Liver (tissue), 9 donors: ENCODE measurements around the gene ICAM5. TPM values are rescaled to one million over a fixed set of nuclear protein-coding genes. Genes with fewer than 3 reads are reported as not detected.
A peak's percentile ranks its signal among the peaks of the same experiment; 100 is the strongest.

Source experiments
- DNase-seq: peaks from one replicate; pipeline ENCODE4 v3.0.0-alpha.2; 2017; ENCODE audit warnings: low spot score
- H3K27ac ChIP-seq, 2 donors: one replicate each; pipeline ENCODE4 v1.7.0; 2013; ENCODE audit warnings: inconsistent platforms in 2 of 2, low read length in 2 of 2, control low read depth in 1 of 2, low read depth in 1 of 2, mild to moderate bottlenecking in 1 of 2
- H3K27me3 ChIP-seq, 4 donors: one replicate each; pipeline versions ENCODE4 v1.6.1 to v1.7.0; 2013; ENCODE audit warnings: low read length in 3 of 4, inconsistent platforms in 1 of 4, mild to moderate bottlenecking in 1 of 4, moderate library complexity in 1 of 4; ENCODE audit not compliant: control insufficient read depth in 4 of 4, insufficient read depth in 4 of 4
- H3K36me3 ChIP-seq, 4 donors: one replicate each; pipeline versions ENCODE4 v1.6.1 to v1.7.0; 2013; ENCODE audit warnings: low read length in 3 of 4, mild to moderate bottlenecking in 3 of 4, low read depth in 1 of 4, moderate library complexity in 1 of 4; ENCODE audit not compliant: control insufficient read depth in 4 of 4, insufficient read depth in 3 of 4
- H3K4me1 ChIP-seq, 4 donors: one replicate each; pipeline versions ENCODE4 v1.6.1 to v1.7.0; 2013; ENCODE audit warnings: low read length in 3 of 4, mild to moderate bottlenecking in 3 of 4, moderate library complexity in 1 of 4; ENCODE audit not compliant: control insufficient read depth in 4 of 4, insufficient read depth in 4 of 4
- H3K4me3 ChIP-seq, 3 donors: one replicate each; pipeline versions ENCODE4 v1.6.1 to v1.7.0; 2013; ENCODE audit warnings: low read length in 3 of 3, control low read depth in 1 of 3, low read depth in 1 of 3, mild to moderate bottlenecking in 1 of 3
- H3K9ac ChIP-seq, 2 donors: one replicate each; pipeline ENCODE4 v1.7.0; 2013; ENCODE audit warnings: low read length in 2 of 2, mild to moderate bottlenecking in 2 of 2, moderate library complexity in 2 of 2, control low read depth in 1 of 2, low read depth in 1 of 2
- H3K9me3 ChIP-seq, 4 donors: one replicate each; pipeline versions ENCODE4 v1.6.1 to v1.7.0; 2013; ENCODE audit warnings: low read length in 3 of 4; ENCODE audit not compliant: control insufficient read depth in 4 of 4
- EGR1 ChIP-seq, 2 donors: IDR thresholded peaks; 2 replicates each; pipeline ENCODE4 v1.6.1; 2016 to 2018; ENCODE audit warnings: antibody characterized with exemption in 2 of 2, low read depth in 2 of 2
- FOXA1 ChIP-seq: IDR thresholded peaks from 2 replicates; pipeline ENCODE4 v1.6.1; 2016; ENCODE audit warnings: antibody characterized with exemption
- FOXA2 ChIP-seq: IDR thresholded peaks from 2 replicates; pipeline ENCODE4 v1.6.1; 2016; ENCODE audit warnings: antibody characterized with exemption
- GABPA ChIP-seq, 2 donors: IDR thresholded peaks in 1 of 2; conservative IDR thresholded peaks in 1 of 2; 2 replicates each; pipeline ENCODE4 v1.6.1; 2016; ENCODE audit warnings: antibody characterized with exemption in 2 of 2, mild to moderate bottlenecking in 1 of 2, moderate library complexity in 1 of 2
- HNF4A ChIP-seq, 2 donors: conservative IDR thresholded peaks; 2 replicates each; pipeline ENCODE4 v1.6.1; 2016; ENCODE audit warnings: antibody characterized with exemption in 2 of 2, mild to moderate bottlenecking in 2 of 2
- HNF4G ChIP-seq: IDR thresholded peaks from 2 replicates; pipeline ENCODE4 v1.6.1; 2016; ENCODE audit warnings: antibody characterized with exemption
- JUND ChIP-seq, 2 donors: IDR thresholded peaks; 2 replicates each; pipeline ENCODE4 v1.6.1; 2016; ENCODE audit warnings: antibody characterized with exemption in 2 of 2
- NR2F2 ChIP-seq: IDR thresholded peaks from 2 replicates; pipeline ENCODE4 v1.6.1; 2016; ENCODE audit warnings: antibody characterized with exemption
- RAD21 ChIP-seq, 2 donors: IDR thresholded peaks; 2 replicates each; pipeline ENCODE4 v1.6.1; 2016; ENCODE audit warnings: antibody characterized with exemption in 2 of 2, mild to moderate bottlenecking in 2 of 2
- RXRA ChIP-seq, 2 donors: IDR thresholded peaks; 2 replicates each; pipeline ENCODE4 v1.6.1; 2017 to 2018; ENCODE audit warnings: antibody characterized with exemption in 2 of 2, mild to moderate bottlenecking in 1 of 2
- SP1 ChIP-seq: IDR thresholded peaks from 2 replicates; pipeline ENCODE4 v1.6.1; 2018; ENCODE audit warnings: antibody characterized with exemption, mild to moderate bottlenecking
- TAF1 ChIP-seq: conservative IDR thresholded peaks from 2 replicates; pipeline ENCODE4 v1.6.1; 2016; ENCODE audit warnings: antibody characterized with exemption, mild to moderate bottlenecking
- YY1 ChIP-seq: IDR thresholded peaks from 2 replicates; pipeline ENCODE4 v1.6.1; 2016; ENCODE audit warnings: antibody characterized with exemption, mild to moderate bottlenecking
- WGBS: extraction: QIAGEN DNeasy Blood & Tissue Kit; methylation state at CpG from one replicate; pipeline ENCODE4 v1.1.7; 2013; 5-methylcytosine and 5-hydroxymethylcytosine counted together
- polyA plus RNA-seq, 2 donors: library from polyadenylated mRNA; stranded (reverse) in 1 of 2; unstranded in 1 of 2; fragments of 200-250 nt in 1 of 2; fragments of >200 nt in 1 of 2; fragmentation: Nextera tagmentation in 1 of 2; extraction: Ambion mirVana in 1 of 2; gene quantifications; one replicate each; pipeline versions ENCODE4 v1.2.1 to v1.2.3, GENCODE V29; 2013 to 2015
- total RNA-seq, 2 donors: library from RNA; depleted of rRNA; stranded (reverse); fragments of >200 nt; gene quantifications; one replicate each; pipeline ENCODE4 v1.2.3, GENCODE V29; 2014
- TF ChIP-seq, protein P1 (sequence below): IDR thresholded peaks from 2 replicates; pipeline ENCODE4 v1.6.1; 2016; ENCODE audit warnings: antibody characterized with exemption
- TF ChIP-seq, protein P2 (sequence below): IDR thresholded peaks from 2 replicates; pipeline ENCODE4 v1.6.1; 2016; ENCODE audit warnings: antibody characterized with exemption
- TF ChIP-seq, protein P3 (sequence below): IDR thresholded peaks from 2 replicates; pipeline ENCODE4 v1.6.1; 2016; ENCODE audit warnings: antibody characterized with exemption, mild to moderate bottlenecking
- TF ChIP-seq, protein P4 (sequence below): IDR thresholded peaks from 2 replicates; pipeline ENCODE4 v1.6.1; 2016; ENCODE audit warnings: antibody characterized with exemption
- TF ChIP-seq, protein P5 (sequence below): fragments of 150-350 bp; IDR thresholded peaks from 2 replicates; pipeline ENCODE4 v1.5.1; 2017; ENCODE audit warnings: improper control_type of control experiment, low read depth, low read length; ENCODE audit not compliant: missing input control
- donor health status: healthy.
- donor health status: healthy.
- donor health status: healthy.
- donor health status: healthy.
- donor health status: healthy.

Gene ICAM5
- total and polyA plus RNA-seq, 4 donors, result 0.02 to 2.5 (median 1.0) TPM; not detected in 1

DNA sequence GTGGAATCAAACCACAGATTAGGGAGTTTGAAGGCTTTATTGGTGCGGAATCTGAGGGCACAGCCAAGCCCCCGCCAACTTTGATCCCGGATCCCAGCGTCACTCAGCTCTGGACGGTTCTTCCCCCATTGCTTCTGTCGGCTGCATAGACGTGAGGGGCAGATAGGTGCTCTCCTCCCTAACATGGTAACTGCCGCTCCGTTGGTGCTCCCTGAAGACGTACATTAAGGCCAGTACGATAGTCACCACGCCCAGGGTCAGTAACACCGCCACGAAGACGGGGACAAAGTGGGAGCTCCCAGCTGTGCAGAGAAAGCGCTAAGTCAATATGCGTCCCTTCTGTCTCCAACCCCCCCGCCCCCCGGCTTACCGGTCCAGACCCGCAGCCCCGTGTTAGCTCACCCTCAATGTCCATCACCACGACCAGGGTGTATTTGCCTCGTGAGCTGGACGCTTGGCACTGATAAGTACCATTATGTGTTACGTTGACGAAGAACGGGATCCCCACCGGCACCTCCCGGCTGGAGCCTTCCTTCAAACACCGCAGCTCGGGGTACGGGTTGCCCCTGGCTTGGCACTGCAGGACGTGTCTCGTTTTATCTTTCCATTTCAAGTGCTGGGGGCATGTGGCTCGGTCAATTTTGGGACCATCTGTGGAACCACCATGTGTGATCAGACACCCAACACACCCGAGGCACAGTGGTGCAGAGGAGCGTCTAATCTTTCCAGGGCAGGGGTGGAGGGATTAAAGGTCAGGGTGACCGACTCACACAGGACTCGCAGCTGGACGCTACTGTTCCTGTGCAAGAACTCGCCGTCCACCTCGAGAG lies 44.2 kb downstream of the ICAM5 start:
- WGBS, result 11% methylated on average over 44 of the region's 44 CpGs
- Histone ChIP-seq H3K36me3 (peaks cover 2 to 14% (median 6%) of the 10 kb centered on the region in 4 donors), H3K9ac (peak overlapping the region; percentile 59 to 73), H3K4me3 (peak overlapping the region; percentile 77 to 93 (median 84)), H3K4me1 (peaks cover 10 to 45% (median 33%) of the 10 kb centered on the region in 4 donors), H3K27ac (peak overlapping the region; percentile 73 to 95), H3K27me3 (no peaks in the 10 kb centered on the region), H3K9me3 (no peaks in the 10 kb centered on the region)
- TF ChIP-seq HNF4G (no peak), HNF4A (conservative IDR thresholded peaks at IDR 0.05) (peak; percentile 6 to 9), SP1 (peak; percentile 0), RAD21 (IDR thresholded peaks at IDR 0.05) (peak in 1 of 2 donors; percentile 2)
- DNase-seq, result peak; percentile 42

DNA sequence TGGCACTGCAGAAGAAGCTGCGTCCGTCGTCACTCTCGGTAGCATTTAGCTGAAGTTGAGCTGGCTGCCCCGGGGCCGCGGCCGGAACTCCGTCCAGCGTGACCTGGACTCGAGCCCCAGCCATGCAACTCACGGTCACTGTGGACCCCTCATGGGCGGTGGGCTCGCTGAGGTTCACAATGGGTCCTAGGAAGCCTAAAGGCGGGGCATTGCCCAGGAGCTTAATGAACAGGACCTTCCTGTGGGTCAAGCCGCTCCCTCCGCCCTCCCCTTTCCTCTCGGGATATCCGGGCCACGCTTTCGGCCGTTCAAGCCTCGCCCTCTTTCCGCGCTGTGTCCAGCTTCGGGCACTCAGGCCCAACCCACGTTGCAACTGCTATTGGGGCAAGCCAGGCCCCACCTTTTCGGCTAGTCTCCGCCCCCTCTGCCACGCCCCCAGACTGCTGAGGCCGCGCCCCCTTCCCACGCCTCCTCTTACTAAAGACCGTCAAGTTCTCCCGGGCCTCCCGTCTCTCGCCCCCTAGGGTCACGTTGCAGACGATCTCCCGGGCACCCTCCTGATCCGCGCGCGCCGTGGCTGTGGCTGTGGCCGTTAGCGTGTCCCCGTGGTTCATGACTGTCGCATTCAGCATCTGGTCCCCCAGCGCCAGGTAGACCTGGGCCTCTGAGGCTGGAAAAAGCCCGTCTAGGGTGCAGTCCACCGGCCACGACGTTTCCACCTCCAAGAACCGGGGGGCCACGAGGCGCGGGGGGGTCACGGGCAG lies 45.0 kb downstream of the ICAM5 start:
- H3K36me3 ChIP-seq, result peaks cover 0 to 6% (median 2%) of the 10 kb centered on the region in 4 donors
- no peaks in the 10 kb centered on the region for H3K27me3 ChIP-seq
- DNase-seq, result peak; percentile 97
- 13% methylated on average over 59 of the region's 59 CpGs for WGBS
- TF ChIP-seq, protein P1, sequence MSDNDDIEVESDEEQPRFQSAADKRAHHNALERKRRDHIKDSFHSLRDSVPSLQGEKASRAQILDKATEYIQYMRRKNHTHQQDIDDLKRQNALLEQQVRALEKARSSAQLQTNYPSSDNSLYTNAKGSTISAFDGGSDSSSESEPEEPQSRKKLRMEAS, result peak; percentile 89
- TF ChIP-seq SP1 (peak; percentile 91), TAF1 (peak; percentile 38), EGR1 (IDR thresholded peaks at IDR 0.05; ENCODE audit: low read depth in 2 of 2) (peak; percentile 67 to 74), JUND (IDR thresholded peaks at IDR 0.05) (no peak), NR2F2 (peak; percentile 84), RAD21 (IDR thresholded peaks at IDR 0.05) (peak; percentile 25 to 58), FOXA2 (no peak), YY1 (peak; percentile 64), RXRA (IDR thresholded peaks at IDR 0.05) (peak; percentile 56 to 72), HNF4A (conservative IDR thresholded peaks at IDR 0.05) (peak in 1 of 2 donors; percentile 32), FOXA1 (no peak), GABPA (IDR thresholded peaks at IDR 0.05 in 1 of 2, conservative IDR thresholded peaks at IDR 0.05 in 1 of 2) (peak in 1 of 2 donors; percentile 85)
- TF ChIP-seq, protein P2, sequence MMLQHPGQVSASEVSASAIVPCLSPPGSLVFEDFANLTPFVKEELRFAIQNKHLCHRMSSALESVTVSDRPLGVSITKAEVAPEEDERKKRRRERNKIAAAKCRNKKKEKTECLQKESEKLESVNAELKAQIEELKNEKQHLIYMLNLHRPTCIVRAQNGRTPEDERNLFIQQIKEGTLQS, result no peak
- TF ChIP-seq, protein P3, sequence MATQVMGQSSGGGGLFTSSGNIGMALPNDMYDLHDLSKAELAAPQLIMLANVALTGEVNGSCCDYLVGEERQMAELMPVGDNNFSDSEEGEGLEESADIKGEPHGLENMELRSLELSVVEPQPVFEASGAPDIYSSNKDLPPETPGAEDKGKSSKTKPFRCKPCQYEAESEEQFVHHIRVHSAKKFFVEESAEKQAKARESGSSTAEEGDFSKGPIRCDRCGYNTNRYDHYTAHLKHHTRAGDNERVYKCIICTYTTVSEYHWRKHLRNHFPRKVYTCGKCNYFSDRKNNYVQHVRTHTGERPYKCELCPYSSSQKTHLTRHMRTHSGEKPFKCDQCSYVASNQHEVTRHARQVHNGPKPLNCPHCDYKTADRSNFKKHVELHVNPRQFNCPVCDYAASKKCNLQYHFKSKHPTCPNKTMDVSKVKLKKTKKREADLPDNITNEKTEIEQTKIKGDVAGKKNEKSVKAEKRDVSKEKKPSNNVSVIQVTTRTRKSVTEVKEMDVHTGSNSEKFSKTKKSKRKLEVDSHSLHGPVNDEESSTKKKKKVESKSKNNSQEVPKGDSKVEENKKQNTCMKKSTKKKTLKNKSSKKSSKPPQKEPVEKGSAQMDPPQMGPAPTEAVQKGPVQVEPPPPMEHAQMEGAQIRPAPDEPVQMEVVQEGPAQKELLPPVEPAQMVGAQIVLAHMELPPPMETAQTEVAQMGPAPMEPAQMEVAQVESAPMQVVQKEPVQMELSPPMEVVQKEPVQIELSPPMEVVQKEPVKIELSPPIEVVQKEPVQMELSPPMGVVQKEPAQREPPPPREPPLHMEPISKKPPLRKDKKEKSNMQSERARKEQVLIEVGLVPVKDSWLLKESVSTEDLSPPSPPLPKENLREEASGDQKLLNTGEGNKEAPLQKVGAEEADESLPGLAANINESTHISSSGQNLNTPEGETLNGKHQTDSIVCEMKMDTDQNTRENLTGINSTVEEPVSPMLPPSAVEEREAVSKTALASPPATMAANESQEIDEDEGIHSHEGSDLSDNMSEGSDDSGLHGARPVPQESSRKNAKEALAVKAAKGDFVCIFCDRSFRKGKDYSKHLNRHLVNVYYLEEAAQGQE, result peak; percentile 87
- TF ChIP-seq, protein P4, sequence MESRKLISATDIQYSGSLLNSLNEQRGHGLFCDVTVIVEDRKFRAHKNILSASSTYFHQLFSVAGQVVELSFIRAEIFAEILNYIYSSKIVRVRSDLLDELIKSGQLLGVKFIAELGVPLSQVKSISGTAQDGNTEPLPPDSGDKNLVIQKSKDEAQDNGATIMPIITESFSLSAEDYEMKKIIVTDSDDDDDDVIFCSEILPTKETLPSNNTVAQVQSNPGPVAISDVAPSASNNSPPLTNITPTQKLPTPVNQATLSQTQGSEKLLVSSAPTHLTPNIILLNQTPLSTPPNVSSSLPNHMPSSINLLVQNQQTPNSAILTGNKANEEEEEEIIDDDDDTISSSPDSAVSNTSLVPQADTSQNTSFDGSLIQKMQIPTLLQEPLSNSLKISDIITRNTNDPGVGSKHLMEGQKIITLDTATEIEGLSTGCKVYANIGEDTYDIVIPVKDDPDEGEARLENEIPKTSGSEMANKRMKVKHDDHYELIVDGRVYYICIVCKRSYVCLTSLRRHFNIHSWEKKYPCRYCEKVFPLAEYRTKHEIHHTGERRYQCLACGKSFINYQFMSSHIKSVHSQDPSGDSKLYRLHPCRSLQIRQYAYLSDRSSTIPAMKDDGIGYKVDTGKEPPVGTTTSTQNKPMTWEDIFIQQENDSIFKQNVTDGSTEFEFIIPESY, result no peak
- TF ChIP-seq, protein P5, sequence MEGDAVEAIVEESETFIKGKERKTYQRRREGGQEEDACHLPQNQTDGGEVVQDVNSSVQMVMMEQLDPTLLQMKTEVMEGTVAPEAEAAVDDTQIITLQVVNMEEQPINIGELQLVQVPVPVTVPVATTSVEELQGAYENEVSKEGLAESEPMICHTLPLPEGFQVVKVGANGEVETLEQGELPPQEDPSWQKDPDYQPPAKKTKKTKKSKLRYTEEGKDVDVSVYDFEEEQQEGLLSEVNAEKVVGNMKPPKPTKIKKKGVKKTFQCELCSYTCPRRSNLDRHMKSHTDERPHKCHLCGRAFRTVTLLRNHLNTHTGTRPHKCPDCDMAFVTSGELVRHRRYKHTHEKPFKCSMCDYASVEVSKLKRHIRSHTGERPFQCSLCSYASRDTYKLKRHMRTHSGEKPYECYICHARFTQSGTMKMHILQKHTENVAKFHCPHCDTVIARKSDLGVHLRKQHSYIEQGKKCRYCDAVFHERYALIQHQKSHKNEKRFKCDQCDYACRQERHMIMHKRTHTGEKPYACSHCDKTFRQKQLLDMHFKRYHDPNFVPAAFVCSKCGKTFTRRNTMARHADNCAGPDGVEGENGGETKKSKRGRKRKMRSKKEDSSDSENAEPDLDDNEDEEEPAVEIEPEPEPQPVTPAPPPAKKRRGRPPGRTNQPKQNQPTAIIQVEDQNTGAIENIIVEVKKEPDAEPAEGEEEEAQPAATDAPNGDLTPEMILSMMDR, result peak; percentile 1
- no peaks in the 10 kb centered on the region for H3K9me3 ChIP-seq
- H3K4me3 ChIP-seq, result peak overlapping the region; percentile 77 to 93 (median 84)
- peaks cover 10 to 50% (median 33%) of the 10 kb centered on the region in 4 donors for H3K4me1 ChIP-seq
- H3K27ac ChIP-seq, result peak overlapping the region; percentile 73 to 95
- peak overlapping the region; percentile 59 to 62 for H3K9ac ChIP-seq
